Skeletal muscle satellite cell (primary cell): Measurements from ENCODE around the gene AKT2.
A peak's percentile ranks its signal among the peaks of the same experiment; 100 is the strongest.

Experiments used
- H3K27me3 ChIP-seq: 2 replicates; pipeline ENCODE4 v1.7.0; 2013; ENCODE audit warnings: low read length; ENCODE audit not compliant: control insufficient read depth, insufficient read depth
- H3K36me3 ChIP-seq: 2 replicates; pipeline ENCODE4 v1.7.0; 2013; ENCODE audit warnings: mild to moderate bottlenecking, control low read depth, low read length; ENCODE audit not compliant: insufficient read depth
- H3K4me1 ChIP-seq: 2 replicates; pipeline ENCODE4 v1.7.0; 2013; ENCODE audit warnings: low read length; ENCODE audit not compliant: control insufficient read depth, insufficient read depth
- H3K4me2 ChIP-seq: 2 replicates; pipeline ENCODE4 v1.7.0; 2013; ENCODE audit warnings: mild to moderate bottlenecking, low read length
- H3K4me3 ChIP-seq: 2 replicates; pipeline ENCODE4 v1.7.0; 2013; ENCODE audit warnings: low read length
- H3K9ac ChIP-seq: 2 replicates; pipeline ENCODE4 v1.7.0; 2013; ENCODE audit warnings: mild to moderate bottlenecking, low read depth, low read length, moderate library complexity
- H3K9me3 ChIP-seq: replicated peaks from 2 replicates; pipeline ENCODE4 v1.7.0; 2013; ENCODE audit warnings: mild to moderate bottlenecking, control low read depth, low read length

AKT2 gene

DNA sequence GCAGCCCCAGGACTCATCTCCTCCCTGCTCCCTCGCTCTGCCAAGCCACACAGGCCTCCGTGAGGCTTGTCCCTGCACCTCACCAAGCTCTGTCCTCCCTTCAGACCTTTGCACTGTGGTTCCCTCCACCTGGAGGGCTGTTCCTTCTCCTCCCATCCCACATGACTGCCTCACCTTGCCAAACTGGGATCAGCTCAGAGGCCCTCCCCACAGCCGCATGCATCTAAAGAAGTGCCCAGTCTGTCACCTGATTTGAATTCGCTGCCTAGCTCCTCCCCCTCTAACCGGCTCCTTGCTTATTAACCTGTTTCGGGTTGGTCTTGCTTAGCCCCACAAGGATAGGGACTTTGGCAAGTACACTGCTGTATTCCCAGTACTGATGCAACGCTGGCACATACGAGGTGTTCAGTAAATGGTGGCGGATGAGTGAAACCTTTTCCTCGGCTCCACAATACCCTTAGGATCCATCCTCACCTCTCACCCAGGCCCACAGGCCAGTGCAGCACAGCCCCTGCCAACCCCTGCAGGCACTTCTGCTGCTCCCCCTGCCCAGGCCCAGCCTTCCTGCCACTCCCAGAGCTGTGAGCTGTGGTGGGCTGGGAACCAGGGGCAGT is 4.4 kb downstream of the AKT2 start:
- H3K9me3 ChIP-seq, result no peaks in the 10 kb centered on the region
- H3K36me3 ChIP-seq, result peaks cover 6% of the 10 kb centered on the region
- no peaks in the 10 kb centered on the region for H3K27me3 ChIP-seq
- peaks cover 49% of the 10 kb centered on the region for H3K4me1 ChIP-seq
- no peak overlapping the region for H3K4me2 ChIP-seq
- no peak overlapping the region for H3K9ac ChIP-seq
- no peak overlapping the region for H3K4me3 ChIP-seq

DNA sequence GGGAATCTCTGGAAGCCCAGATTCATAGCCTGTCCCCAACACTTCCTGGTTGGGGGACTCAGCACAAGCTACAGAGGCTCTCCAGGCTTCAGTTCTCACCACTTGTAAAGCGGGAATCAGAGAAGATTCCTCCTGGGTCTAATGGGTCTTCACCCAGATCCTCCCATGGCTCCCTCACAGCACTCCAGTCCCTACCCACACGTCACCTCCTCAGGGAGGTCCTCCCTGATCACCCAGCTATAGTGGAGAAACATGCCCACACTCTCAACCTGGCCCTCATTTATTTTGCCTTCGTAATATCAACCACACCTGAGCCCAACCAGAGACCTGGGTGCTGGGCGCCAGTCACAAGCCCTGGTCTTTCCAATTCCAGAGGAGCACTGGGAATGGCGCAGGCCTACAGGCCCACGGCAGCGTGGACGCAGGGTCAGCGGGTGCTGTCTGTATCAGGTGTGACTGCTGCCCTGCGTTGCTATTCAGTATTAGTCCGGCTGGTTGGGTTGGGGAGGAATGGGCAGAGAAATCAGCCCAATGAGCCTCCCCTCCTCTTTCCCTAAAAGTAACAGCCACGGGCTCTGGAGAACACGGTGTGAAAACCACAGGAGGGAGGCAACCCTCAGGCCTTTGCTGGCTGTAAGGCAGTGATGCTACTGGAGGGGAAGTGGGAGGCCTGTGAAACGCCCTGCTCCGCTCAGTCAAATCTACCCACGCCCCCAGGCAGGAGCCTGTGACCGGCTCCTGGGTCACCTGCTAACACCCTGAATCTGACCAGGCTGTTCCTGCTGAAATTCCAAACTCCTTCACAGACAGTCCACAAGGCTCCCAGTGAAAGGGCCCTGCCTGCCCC is 5.2 kb downstream of the AKT2 start:
- Histone ChIP-seq H3K4me3 (no peak overlapping the region), H3K4me1 (peaks cover 47% of the 10 kb centered on the region), H3K4me2 (no peak overlapping the region), H3K9me3 (no peaks in the 10 kb centered on the region), H3K9ac (peak overlapping the region; percentile 25), H3K36me3 (peaks cover 6% of the 10 kb centered on the region), H3K27me3 (no peaks in the 10 kb centered on the region)

- Histone ChIP-seq H3K4me3 (no peak overlapping the region), H3K4me2 (peak overlapping the region; percentile 49), H3K4me1 (peaks cover 46% of the 10 kb centered on the region), H3K36me3 (peaks cover 6% of the 10 kb centered on the region), H3K27me3 (no peaks in the 10 kb centered on the region), H3K9ac (peak overlapping the region; percentile 44), H3K9me3 (no peaks in the 10 kb centered on the region)
These were observed 6.0 kb downstream of the AKT2 start for GRCh38 chr19:40279120-40279551.

DNA sequence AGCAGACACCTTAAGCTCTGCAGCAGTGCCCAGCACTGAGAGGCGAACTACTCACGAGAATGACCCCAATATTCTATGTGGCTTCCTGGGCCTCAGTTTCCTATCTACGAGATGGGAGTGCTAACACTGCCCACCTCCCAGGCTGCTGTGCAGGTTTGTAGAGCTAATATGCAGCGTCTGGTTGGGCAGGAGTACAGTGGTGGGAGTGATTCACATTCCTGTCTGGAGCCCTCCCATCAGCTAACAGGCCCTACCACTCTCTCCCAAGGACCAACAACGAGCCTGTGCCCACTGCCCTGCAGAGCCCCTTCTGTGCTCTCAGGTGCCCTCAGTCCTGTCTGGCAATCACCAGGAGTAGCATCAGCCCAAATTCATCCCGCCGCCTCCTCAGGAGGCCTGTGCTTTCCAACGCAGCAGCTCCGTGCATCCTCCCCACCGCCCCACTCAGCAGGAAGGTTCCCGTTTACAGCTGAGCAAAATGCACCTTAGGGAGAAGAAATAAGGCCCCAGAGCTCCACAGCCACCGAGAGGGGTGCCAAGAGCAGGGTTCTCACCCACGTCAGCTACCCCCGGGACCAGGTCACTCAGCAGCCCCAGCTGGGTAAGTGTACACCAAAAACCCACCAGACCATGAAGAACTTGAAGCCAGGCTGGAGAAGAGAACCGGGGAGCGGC is 6.6 kb downstream of the AKT2 start:
- H3K4me3 ChIP-seq, result no peak overlapping the region
- no peaks in the 10 kb centered on the region for H3K9me3 ChIP-seq
- peaks cover 40% of the 10 kb centered on the region for H3K4me1 ChIP-seq
- H3K4me2 ChIP-seq, result peak overlapping the region; percentile 49
- no peaks in the 10 kb centered on the region for H3K27me3 ChIP-seq
- peak overlapping the region; percentile 44 for H3K9ac ChIP-seq
- peaks cover 6% of the 10 kb centered on the region for H3K36me3 ChIP-seq

- Histone ChIP-seq H3K4me3 (no peak overlapping the region), H3K9me3 (no peaks in the 10 kb centered on the region), H3K4me2 (no peak overlapping the region), H3K27me3 (no peaks in the 10 kb centered on the region), H3K9ac (no peak overlapping the region), H3K36me3 (peaks cover 10% of the 10 kb centered on the region), H3K4me1 (peaks cover 30% of the 10 kb centered on the region)
These were observed 7.6 kb downstream of the AKT2 start for GRCh38 chr19:40277356-40278059.

GRCh38 chr19:40274585-40275544 is 10.3 kb downstream of the AKT2 start:
- Histone ChIP-seq H3K27me3 (no peaks in the 10 kb centered on the region), H3K4me2 (no peak overlapping the region), H3K36me3 (peaks cover 10% of the 10 kb centered on the region), H3K4me1 (peaks cover 17% of the 10 kb centered on the region), H3K4me3 (no peak overlapping the region), H3K9me3 (no peaks in the 10 kb centered on the region), H3K9ac (no peak overlapping the region)

DNA sequence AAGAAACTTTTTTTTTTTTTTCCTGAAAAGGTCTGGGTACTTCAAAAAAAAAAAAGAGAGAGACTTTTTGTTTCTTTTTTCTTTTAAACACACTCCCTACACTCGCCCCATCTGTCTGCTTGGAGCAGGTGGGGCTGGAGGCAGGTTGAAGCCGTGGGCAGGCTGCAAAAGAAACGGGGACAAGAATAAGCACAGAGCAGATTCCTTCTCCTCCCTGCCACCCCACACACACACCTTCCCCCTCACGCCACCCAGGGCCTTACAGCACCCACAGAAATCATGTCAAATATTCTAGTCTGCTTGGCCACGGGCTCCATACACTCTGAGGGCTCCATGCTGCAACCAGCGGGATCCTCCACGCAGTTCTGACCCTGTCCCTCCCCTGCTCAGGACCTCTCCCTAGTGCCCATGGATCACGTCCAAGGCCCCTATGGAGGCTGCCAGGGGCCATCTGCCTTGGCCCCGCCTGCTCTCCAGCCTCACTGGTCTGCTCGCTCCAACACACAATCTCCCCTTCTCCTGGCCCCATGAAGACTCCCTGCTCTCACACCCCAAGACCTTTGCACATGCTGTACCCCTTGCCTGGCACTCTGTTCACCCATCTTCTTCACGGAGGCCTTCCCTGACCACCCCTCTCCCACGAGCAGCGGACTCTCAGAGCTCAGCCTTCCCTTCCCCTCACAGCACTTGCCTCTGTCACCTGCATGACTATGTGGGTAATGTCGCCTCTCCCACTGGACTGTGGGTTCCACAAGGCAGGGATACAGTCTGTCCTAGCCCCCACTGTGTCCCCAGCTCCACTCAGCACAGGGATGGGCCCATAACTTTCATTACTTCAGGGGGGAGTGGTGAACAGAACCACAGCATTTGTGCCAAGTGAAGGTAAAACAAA is 11.4 kb downstream of the AKT2 start:
- Histone ChIP-seq H3K4me3 (no peak overlapping the region), H3K4me1 (peaks cover 7% of the 10 kb centered on the region)

GRCh38 chr19:40272261-40272660 is 12.9 kb downstream of the AKT2 start:
- Histone ChIP-seq H3K27me3 (no peaks in the 10 kb centered on the region), H3K9me3 (no peaks in the 10 kb centered on the region), H3K36me3 (peaks cover 10% of the 10 kb centered on the region), H3K4me1 (peaks cover 5% of the 10 kb centered on the region), H3K4me2 (no peak overlapping the region), H3K4me3 (no peak overlapping the region), H3K9ac (no peak overlapping the region)

More for the DNA sequence above, 11.4 kb downstream of the AKT2 start:
- Histone ChIP-seq H3K9ac (no peak overlapping the region), H3K27me3 (no peaks in the 10 kb centered on the region), H3K4me2 (no peak overlapping the region), H3K9me3 (no peaks in the 10 kb centered on the region), H3K36me3 (peaks cover 10% of the 10 kb centered on the region)

GRCh38 chr19:40271706-40272105 is 13.4 kb downstream of the AKT2 start:
- H3K27me3 ChIP-seq, result no peaks in the 10 kb centered on the region
- peaks cover 10% of the 10 kb centered on the region for H3K36me3 ChIP-seq
- H3K9me3 ChIP-seq, result no peaks in the 10 kb centered on the region
- no peak overlapping the region for H3K4me2 ChIP-seq
- H3K4me3 ChIP-seq, result no peak overlapping the region
- no peak overlapping the region for H3K9ac ChIP-seq
- H3K4me1 ChIP-seq, result peaks cover 5% of the 10 kb centered on the region
